ENCODE measurements around the gene FARP2. TPM values are rescaled to one million over a fixed set of nuclear protein-coding genes. Genes with fewer than 3 reads are reported as not detected.

Gene FARP2
- total RNA-seq, 1 experiment from 2014 or later: 24.0 TPM

- no peak for DNase-seq (ENCODE audit: low read depth)
- in situ Hi-C loops (cut with HindIII; ENCODE audit: low pct_unique_long_range_greater_than_20kb, low sequenced_read_pairs): no loop called here
Observed at GRCh38 chr2:241320394-241320793, 35.7 kb upstream of the FARP2 start.

GRCh38 chr2:241321033-241321432 is 35.1 kb upstream of the FARP2 start:
- DNase-seq (ENCODE audit: low read depth): no peak
- in situ Hi-C loops (cut with HindIII; ENCODE audit: low pct_unique_long_range_greater_than_20kb, low sequenced_read_pairs): no loop called here

- in situ Hi-C loops (cut with HindIII; ENCODE audit: low pct_unique_long_range_greater_than_20kb, low sequenced_read_pairs): no loop called here
- no peak for DNase-seq (ENCODE audit: low read depth)
Observed at GRCh38 chr2:241321886-241322285, 34.2 kb upstream of the FARP2 start.

- in situ Hi-C loops (cut with HindIII; ENCODE audit: low pct_unique_long_range_greater_than_20kb, low sequenced_read_pairs): no loop called here
- no peak for DNase-seq (ENCODE audit: low read depth)
Observed at GRCh38 chr2:241323778-241324177, 32.3 kb upstream of the FARP2 start.

GRCh38 chr2:241324775-241325174 is 31.3 kb upstream of the FARP2 start:
- no peak for DNase-seq (ENCODE audit: low read depth)
- in situ Hi-C loops (cut with HindIII; ENCODE audit: low pct_unique_long_range_greater_than_20kb, low sequenced_read_pairs): no loop called here

- in situ Hi-C loops (cut with HindIII; ENCODE audit: low pct_unique_long_range_greater_than_20kb, low sequenced_read_pairs): no loop called here
- DNase-seq (ENCODE audit: low read depth): no peak
Observed at GRCh38 chr2:241325257-241325656, 30.8 kb upstream of the FARP2 start.

- in situ Hi-C loops (cut with HindIII; ENCODE audit: low pct_unique_long_range_greater_than_20kb, low sequenced_read_pairs): no loop called here
- no peak for DNase-seq (ENCODE audit: low read depth)
Observed at GRCh38 chr2:241329669-241330615, 26.1 kb upstream of the FARP2 start.

- in situ Hi-C loops (cut with HindIII; ENCODE audit: low pct_unique_long_range_greater_than_20kb, low sequenced_read_pairs): no loop called here
- DNase-seq (ENCODE audit: low read depth): no peak
Observed at GRCh38 chr2:241330616-241330981, 25.5 kb upstream of the FARP2 start.

- in situ Hi-C loops (cut with HindIII; ENCODE audit: low pct_unique_long_range_greater_than_20kb, low sequenced_read_pairs): no loop called here
Observed at GRCh38 chr2:241334813-241335212, 21.3 kb upstream of the FARP2 start.

GRCh38 chr2:241339839-241340630 is 16.1 kb upstream of the FARP2 start:
- no peak for DNase-seq (ENCODE audit: low read depth)
- in situ Hi-C loops (cut with HindIII; ENCODE audit: low pct_unique_long_range_greater_than_20kb, low sequenced_read_pairs): no loop called here

More at GRCh38 chr2:241334813-241335212, 21.3 kb upstream of the FARP2 start:
- DNase-seq (ENCODE audit: low read depth): no peak

- in situ Hi-C loops (cut with HindIII; ENCODE audit: low pct_unique_long_range_greater_than_20kb, low sequenced_read_pairs): no loop called here
Observed at GRCh38 chr2:241340631-241341163, 15.4 kb upstream of the FARP2 start.

GRCh38 chr2:241344925-241345651 is 11.0 kb upstream of the FARP2 start:
- in situ Hi-C loops (cut with HindIII; ENCODE audit: low pct_unique_long_range_greater_than_20kb, low sequenced_read_pairs): no loop called here
- DNase-seq (ENCODE audit: low read depth): no peak

More at GRCh38 chr2:241340631-241341163, 15.4 kb upstream of the FARP2 start:
- DNase-seq (ENCODE audit: low read depth): no peak

GRCh38 chr2:241349941-241350340 is 6.1 kb upstream of the FARP2 start:
- in situ Hi-C loops (cut with HindIII; ENCODE audit: low pct_unique_long_range_greater_than_20kb, low sequenced_read_pairs): no loop called here
- DNase-seq (ENCODE audit: low read depth): no peak

- in situ Hi-C loops (cut with HindIII; ENCODE audit: low pct_unique_long_range_greater_than_20kb, low sequenced_read_pairs): no loop called here
- no peak for DNase-seq (ENCODE audit: low read depth)
Observed at GRCh38 chr2:241350530-241350877, 5.6 kb upstream of the FARP2 start.

GRCh38 chr2:241350878-241351639 is 5.0 kb upstream of the FARP2 start:
- in situ Hi-C loops (cut with HindIII; ENCODE audit: low pct_unique_long_range_greater_than_20kb, low sequenced_read_pairs): no loop called here
- peak; percentile 87 for DNase-seq (ENCODE audit: low read depth)

GRCh38 chr2:241351640-241352031 is 4.4 kb upstream of the FARP2 start:
- in situ Hi-C loops (cut with HindIII; ENCODE audit: low pct_unique_long_range_greater_than_20kb, low sequenced_read_pairs): no loop called here
- peak; percentile 79 for DNase-seq (ENCODE audit: low read depth)

- in situ Hi-C loops (cut with HindIII; ENCODE audit: low pct_unique_long_range_greater_than_20kb, low sequenced_read_pairs): no loop called here
- DNase-seq (ENCODE audit: low read depth): no peak
Observed at GRCh38 chr2:241352227-241352626, 3.9 kb upstream of the FARP2 start.
